Body of pancreas (tissue), 4 donors: ENCODE results near the gene DOK3.

Source experiments
- CTCF ChIP-seq, 7 experiments: fragments of 450-650 bp in 4 of 7; fragments of 200-600 bp in 3 of 7; sonication (generic) in 3 of 7; IDR thresholded peaks; one replicate each; pipeline ENCODE4 v1.5.1; 2016 to 2019; ENCODE audit warnings: antibody characterized with exemption in 7 of 7
- POLR2A ChIP-seq, 3 donors: fragments of 450-650 bp; IDR thresholded peaks; one replicate each; pipeline ENCODE4 v1.6.1; 2016; ENCODE audit warnings: antibody characterized with exemption in 3 of 3, mild to moderate bottlenecking in 2 of 3

GRCh38 chr5:177524539-177524900, 14.9 kb upstream of the DOK3 start:
- TF ChIP-seq CTCF (IDR thresholded peaks at IDR 0.05) (no peak), POLR2A (IDR thresholded peaks at IDR 0.05) (no peak)
